ENCODE data around the gene DELE1.

- TF ChIP-seq, protein P1, sequence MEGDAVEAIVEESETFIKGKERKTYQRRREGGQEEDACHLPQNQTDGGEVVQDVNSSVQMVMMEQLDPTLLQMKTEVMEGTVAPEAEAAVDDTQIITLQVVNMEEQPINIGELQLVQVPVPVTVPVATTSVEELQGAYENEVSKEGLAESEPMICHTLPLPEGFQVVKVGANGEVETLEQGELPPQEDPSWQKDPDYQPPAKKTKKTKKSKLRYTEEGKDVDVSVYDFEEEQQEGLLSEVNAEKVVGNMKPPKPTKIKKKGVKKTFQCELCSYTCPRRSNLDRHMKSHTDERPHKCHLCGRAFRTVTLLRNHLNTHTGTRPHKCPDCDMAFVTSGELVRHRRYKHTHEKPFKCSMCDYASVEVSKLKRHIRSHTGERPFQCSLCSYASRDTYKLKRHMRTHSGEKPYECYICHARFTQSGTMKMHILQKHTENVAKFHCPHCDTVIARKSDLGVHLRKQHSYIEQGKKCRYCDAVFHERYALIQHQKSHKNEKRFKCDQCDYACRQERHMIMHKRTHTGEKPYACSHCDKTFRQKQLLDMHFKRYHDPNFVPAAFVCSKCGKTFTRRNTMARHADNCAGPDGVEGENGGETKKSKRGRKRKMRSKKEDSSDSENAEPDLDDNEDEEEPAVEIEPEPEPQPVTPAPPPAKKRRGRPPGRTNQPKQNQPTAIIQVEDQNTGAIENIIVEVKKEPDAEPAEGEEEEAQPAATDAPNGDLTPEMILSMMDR (IDR thresholded peaks at IDR 0.05): no peak
- no peak for TF ChIP-seq EZH2 (IDR thresholded peaks at IDR 0.05; ENCODE audit: borderline replicate concordance, insufficient read depth, low read depth, low read length, poor library complexity, severe bottlenecking)
Observed at GRCh38 chr5:141919218-141920119, 4.2 kb upstream of the DELE1 start.
